Lung (tissue), 12 donors: ENCODE data around the gene FAM81A. TPM values are rescaled to one million over a fixed set of nuclear protein-coding genes. Genes with fewer than 3 reads are reported as not detected.

Source experiments
- ATAC-seq: fragments of 200-7000 bp; cut with Tn5 transposase; one replicate; pipeline ENCODE4 v1.9.1; 2020; ENCODE audit warnings: moderate number of reproducible peaks; ENCODE audit not compliant: insufficient read depth, low FRiP score
- DNase-seq, 3 donors: peaks; one replicate each; pipeline ENCODE4 v3.0.0-alpha.2; 2013 to 2017
- H3K27ac ChIP-seq, 2 donors: one replicate each; pipeline ENCODE4 v1.5.1; 2013; ENCODE audit warnings: mild to moderate bottlenecking in 2 of 2, moderate library complexity in 2 of 2, control low read depth in 1 of 2, inconsistent platforms in 1 of 2, low read depth in 1 of 2, low read length in 1 of 2
- H3K27me3 ChIP-seq, 3 donors: one replicate each; pipeline ENCODE4 v1.5.1; 2013; ENCODE audit warnings: low read length in 2 of 3; ENCODE audit not compliant: control insufficient read depth in 3 of 3, insufficient read depth in 3 of 3
- H3K36me3 ChIP-seq, 4 donors: one replicate each; pipeline ENCODE4 v1.5.1; 2013; ENCODE audit warnings: low read length in 4 of 4, mild to moderate bottlenecking in 1 of 4, moderate library complexity in 1 of 4; ENCODE audit not compliant: control insufficient read depth in 4 of 4, insufficient read depth in 4 of 4
- H3K4me1 ChIP-seq, 5 donors: one replicate each; pipeline ENCODE4 v1.5.1; 2013; ENCODE audit warnings: low read length in 5 of 5, mild to moderate bottlenecking in 2 of 5, moderate library complexity in 1 of 5; ENCODE audit not compliant: control insufficient read depth in 5 of 5, insufficient read depth in 5 of 5
- H3K4me3 ChIP-seq: one replicate; pipeline ENCODE4 v1.5.1; 2013; ENCODE audit warnings: mild to moderate bottlenecking, control low read depth, moderate library complexity
- H3K9ac ChIP-seq, 2 donors: one replicate each; pipeline ENCODE4 v1.5.1; 2013; ENCODE audit warnings: low read length in 2 of 2, control low read depth in 1 of 2; ENCODE audit not compliant: insufficient read depth in 1 of 2
- H3K9me3 ChIP-seq, 4 donors: one replicate each; pipeline ENCODE4 v1.5.1; 2013; ENCODE audit warnings: low read length in 3 of 4, mild to moderate bottlenecking in 1 of 4, moderate library complexity in 1 of 4; ENCODE audit not compliant: control insufficient read depth in 4 of 4, insufficient read depth in 3 of 4
- WGBS, 2 donors: extraction: QIAGEN DNeasy Blood & Tissue Kit; methylation state at CpG; one replicate each; pipeline ENCODE4 v1.1.7; 2013; 5-methylcytosine and 5-hydroxymethylcytosine counted together
- polyA plus RNA-seq, 2 donors: library from polyadenylated mRNA; stranded (reverse); fragments of 200-250 nt; gene quantifications; one replicate each; pipeline ENCODE4 v1.2.1, GENCODE V29; 2013
- total RNA-seq, 2 donors: library from RNA; depleted of rRNA in 1 of 2; stranded (reverse); fragments of >200 nt in 1 of 2; gene quantifications; one replicate each; pipeline ENCODE4 v1.2.1, GENCODE V29; 2014 to 2021
- TF ChIP-seq, protein P1 (sequence below): IDR thresholded peaks from 2 replicates; pipeline ENCODE4 v1.5.1; 2012; ENCODE audit warnings: mild to moderate bottlenecking; ENCODE audit errors: control extremely low read depth, extremely low read depth
- donor health status: control.
- donor health status: control.
- donor health status: Bipolar disorder and iron deficiency.
- donor health status: healthy.
- donor health status: DM: yes; HTN: yes; CAD: no.

The FAM81A gene
- total and polyA plus RNA-seq, 4 donors = 0.67 to 2.9 (median 1.7) TPM

DNA sequence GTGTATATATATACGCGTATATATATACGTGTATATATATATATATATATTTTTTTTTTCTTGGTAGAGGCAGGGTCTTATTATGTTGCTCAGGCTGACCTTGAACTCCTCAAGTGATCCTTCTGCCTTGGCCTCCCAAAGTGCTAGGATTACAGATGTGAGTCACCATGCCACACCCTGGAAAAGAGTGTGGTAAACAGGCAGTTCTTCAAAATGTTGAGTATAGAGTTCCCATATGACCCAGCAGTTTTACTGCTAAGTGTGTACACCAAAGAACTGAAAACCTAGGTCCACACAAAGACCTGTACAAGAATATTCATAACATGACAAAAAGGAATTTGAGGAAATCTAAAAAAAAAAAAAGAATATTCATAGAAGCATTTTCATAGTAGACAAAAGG, 101.8 kb downstream of the FAM81A start:
- WGBS, 2 donors = 100% methylated on average over 1 of the region's 3 CpGs; no CpG with 5 or more reads in 1 of the 2 donors
- no peak overlapping the region for H3K27ac ChIP-seq
- no peaks in the 10 kb centered on the region for H3K27me3 ChIP-seq
- no peak overlapping the region for H3K9ac ChIP-seq
- no peak for DNase-seq
- H3K9me3 ChIP-seq = no peaks in the 10 kb centered on the region
- H3K4me3 ChIP-seq = no peak overlapping the region
- no peaks in the 10 kb centered on the region for H3K36me3 ChIP-seq
- H3K4me1 ChIP-seq = no peaks in the 10 kb centered on the region
- no peak for ATAC-seq
- TF ChIP-seq, protein P1, sequence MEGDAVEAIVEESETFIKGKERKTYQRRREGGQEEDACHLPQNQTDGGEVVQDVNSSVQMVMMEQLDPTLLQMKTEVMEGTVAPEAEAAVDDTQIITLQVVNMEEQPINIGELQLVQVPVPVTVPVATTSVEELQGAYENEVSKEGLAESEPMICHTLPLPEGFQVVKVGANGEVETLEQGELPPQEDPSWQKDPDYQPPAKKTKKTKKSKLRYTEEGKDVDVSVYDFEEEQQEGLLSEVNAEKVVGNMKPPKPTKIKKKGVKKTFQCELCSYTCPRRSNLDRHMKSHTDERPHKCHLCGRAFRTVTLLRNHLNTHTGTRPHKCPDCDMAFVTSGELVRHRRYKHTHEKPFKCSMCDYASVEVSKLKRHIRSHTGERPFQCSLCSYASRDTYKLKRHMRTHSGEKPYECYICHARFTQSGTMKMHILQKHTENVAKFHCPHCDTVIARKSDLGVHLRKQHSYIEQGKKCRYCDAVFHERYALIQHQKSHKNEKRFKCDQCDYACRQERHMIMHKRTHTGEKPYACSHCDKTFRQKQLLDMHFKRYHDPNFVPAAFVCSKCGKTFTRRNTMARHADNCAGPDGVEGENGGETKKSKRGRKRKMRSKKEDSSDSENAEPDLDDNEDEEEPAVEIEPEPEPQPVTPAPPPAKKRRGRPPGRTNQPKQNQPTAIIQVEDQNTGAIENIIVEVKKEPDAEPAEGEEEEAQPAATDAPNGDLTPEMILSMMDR = no peak

DNA sequence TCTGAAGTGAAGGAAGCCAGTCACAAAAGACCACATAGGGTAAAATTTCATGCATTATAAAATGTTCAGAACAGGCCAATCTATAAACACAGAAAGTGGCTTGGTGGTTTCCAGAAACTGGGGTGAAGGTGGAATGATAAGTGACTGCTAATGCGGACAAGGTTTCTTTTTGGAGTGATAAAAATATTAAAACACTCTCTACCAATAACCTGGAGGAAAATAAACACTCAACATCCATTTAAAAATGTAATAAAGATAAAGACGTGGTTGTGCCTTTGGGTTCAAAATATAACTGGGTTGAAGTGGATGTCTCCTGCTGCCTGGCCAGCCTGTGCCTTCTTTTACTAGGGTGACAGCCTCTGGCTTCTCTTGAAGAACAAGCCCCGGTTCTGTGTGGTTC, 102.7 kb downstream of the FAM81A start:
- Histone ChIP-seq H3K4me3 (no peak overlapping the region), H3K4me1 (no peaks in the 10 kb centered on the region), H3K9ac (no peak overlapping the region), H3K27ac (no peak overlapping the region), H3K9me3 (no peaks in the 10 kb centered on the region), H3K27me3 (no peaks in the 10 kb centered on the region), H3K36me3 (no peaks in the 10 kb centered on the region)
- DNase-seq (no peak), ATAC-seq (no peak)
- 64 to 65% methylated on average over 3 of the region's 3 CpGs for WGBS, 2 donors
- TF ChIP-seq, protein P1 = no peak

- TF ChIP-seq, protein P1 = no peak
- no peaks in the 10 kb centered on the region for H3K4me1 ChIP-seq
- 82 to 87% methylated on average over 8 of the region's 8 CpGs for WGBS, 2 donors
- H3K9ac ChIP-seq = no peak overlapping the region
- H3K4me3 ChIP-seq = no peak overlapping the region
- DNase-seq (no peak), ATAC-seq (no peak)
- no peaks in the 10 kb centered on the region for H3K9me3 ChIP-seq
- H3K27ac ChIP-seq = no peak overlapping the region
- no peaks in the 10 kb centered on the region for H3K36me3 ChIP-seq
- H3K27me3 ChIP-seq = no peaks in the 10 kb centered on the region
Observed at GRCh38 chr15:59541750-59542149, 103.8 kb downstream of the FAM81A start.
